HFF-Myc (cell line): ENCODE data around the gene SLC25A13.

Experiments
- DNase-seq: peaks from one replicate; pipeline ENCODE4 v3.0.0-alpha.2; 2011; ENCODE audit warnings: low read depth; ENCODE audit errors: extremely low read depth
- H3K4me3 ChIP-seq: replicated peaks from 2 replicates; pipeline ENCODE4 v1.5.1; 2011; ENCODE audit warnings: low read depth, mild to moderate bottlenecking, control low read depth, low read length
- TF ChIP-seq, protein P1 (sequence below): IDR thresholded peaks from 2 replicates; pipeline ENCODE4 v1.5.1; 2012; ENCODE audit warnings: mild to moderate bottlenecking, low read depth, low read length, control low read depth; ENCODE audit errors: missing control alignments

Gene SLC25A13

GRCh38 chr7:96349572-96349971 lies 27.7 kb upstream of the SLC25A13 start:
- TF ChIP-seq, protein P1, sequence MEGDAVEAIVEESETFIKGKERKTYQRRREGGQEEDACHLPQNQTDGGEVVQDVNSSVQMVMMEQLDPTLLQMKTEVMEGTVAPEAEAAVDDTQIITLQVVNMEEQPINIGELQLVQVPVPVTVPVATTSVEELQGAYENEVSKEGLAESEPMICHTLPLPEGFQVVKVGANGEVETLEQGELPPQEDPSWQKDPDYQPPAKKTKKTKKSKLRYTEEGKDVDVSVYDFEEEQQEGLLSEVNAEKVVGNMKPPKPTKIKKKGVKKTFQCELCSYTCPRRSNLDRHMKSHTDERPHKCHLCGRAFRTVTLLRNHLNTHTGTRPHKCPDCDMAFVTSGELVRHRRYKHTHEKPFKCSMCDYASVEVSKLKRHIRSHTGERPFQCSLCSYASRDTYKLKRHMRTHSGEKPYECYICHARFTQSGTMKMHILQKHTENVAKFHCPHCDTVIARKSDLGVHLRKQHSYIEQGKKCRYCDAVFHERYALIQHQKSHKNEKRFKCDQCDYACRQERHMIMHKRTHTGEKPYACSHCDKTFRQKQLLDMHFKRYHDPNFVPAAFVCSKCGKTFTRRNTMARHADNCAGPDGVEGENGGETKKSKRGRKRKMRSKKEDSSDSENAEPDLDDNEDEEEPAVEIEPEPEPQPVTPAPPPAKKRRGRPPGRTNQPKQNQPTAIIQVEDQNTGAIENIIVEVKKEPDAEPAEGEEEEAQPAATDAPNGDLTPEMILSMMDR = no peak
- no peak overlapping the region for H3K4me3 ChIP-seq
- no peak for DNase-seq

GRCh38 chr7:96347471-96347870 lies 25.6 kb upstream of the SLC25A13 start:
- no peak overlapping the region for H3K4me3 ChIP-seq
- TF ChIP-seq, protein P1 = no peak
- DNase-seq = no peak

- TF ChIP-seq, protein P1 = no peak
- no peak overlapping the region for H3K4me3 ChIP-seq
- no peak for DNase-seq
These were observed 24.5 kb upstream of the SLC25A13 start for GRCh38 chr7:96346293-96346953.

- TF ChIP-seq, protein P1 = no peak
- no peak for DNase-seq
- H3K4me3 ChIP-seq = no peak overlapping the region
These were observed 22.3 kb upstream of the SLC25A13 start for GRCh38 chr7:96344236-96344635.

DNA sequence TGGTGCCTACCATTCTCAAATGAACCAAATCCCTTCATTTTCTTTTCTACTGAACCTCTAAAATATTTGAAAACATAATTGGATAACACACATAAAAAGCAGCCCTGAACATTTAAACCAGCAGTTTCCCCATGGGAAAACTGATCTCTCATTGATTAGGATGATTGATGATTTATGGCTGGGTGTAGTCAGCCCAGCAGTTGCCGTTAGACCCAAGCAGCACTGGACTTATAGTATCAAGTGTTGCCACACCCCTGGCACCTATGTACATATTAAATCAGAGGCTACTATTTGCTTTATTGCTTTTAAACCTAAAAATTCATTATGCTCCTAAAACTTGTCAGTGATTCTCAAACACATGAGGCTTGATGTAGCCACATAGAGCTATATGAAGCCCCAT lies 20.2 kb upstream of the SLC25A13 start:
- TF ChIP-seq, protein P1 = no peak
- H3K4me3 ChIP-seq = no peak overlapping the region
- no peak for DNase-seq

GRCh38 chr7:96337519-96337918 lies 15.6 kb upstream of the SLC25A13 start:
- DNase-seq = no peak
- no peak overlapping the region for H3K4me3 ChIP-seq
- TF ChIP-seq, protein P1 = no peak

- H3K4me3 ChIP-seq = no peak overlapping the region
- no peak for DNase-seq
- TF ChIP-seq, protein P1 = no peak
These were observed 10.4 kb upstream of the SLC25A13 start for GRCh38 chr7:96332325-96332724.
